CD4-positive, alpha-beta T cell treated with Interferon alpha-2 for 1 hour (primary cell): Measurements from ENCODE around the gene MEF2B.
"Not testable (repeated sequence)": the region's sequence is repeated elsewhere in the genome, so short reads cannot be mapped to it uniquely, and the experiment has no call there.

Source experiments
- DNase-seq, 2 donors: peaks; one replicate each; pipeline ENCODE4 v3.0.0-alpha.2; 2020 to 2022

Gene MEF2B

GRCh38 chr19:19121371-19121770 is 48.7 kb downstream of the MEF2B start:
- DNase-seq, result no peak

- DNase-seq, result peak in 1 of 2 donors; percentile 22
Measured at GRCh38 chr19:19120308-19121231, 49.5 kb downstream of the MEF2B start.

GRCh38 chr19:19119325-19120237 is 50.5 kb downstream of the MEF2B start:
- DNase-seq, result no peak

GRCh38 chr19:19115954-19116353 is 54.1 kb downstream of the MEF2B start:
- peak; percentile 24 to 54 for DNase-seq

GRCh38 chr19:19113040-19113626 is 56.9 kb downstream of the MEF2B start:
- no peak for DNase-seq

GRCh38 chr19:19111967-19112580 is 58.0 kb downstream of the MEF2B start:
- no peak for DNase-seq

- no peak for DNase-seq
Measured at GRCh38 chr19:19111136-19111835, 58.8 kb downstream of the MEF2B start.

- DNase-seq, result peak in 1 of 2 donors; percentile 22
Measured at GRCh38 chr19:19110410-19111135, 59.5 kb downstream of the MEF2B start.

- DNase-seq, result no peak
Measured at GRCh38 chr19:19109601-19110000, 60.5 kb downstream of the MEF2B start.

GRCh38 chr19:19107654-19108053 is 62.4 kb downstream of the MEF2B start:
- no peak for DNase-seq

- DNase-seq, result not testable (repeated sequence)
Measured at GRCh38 chr19:19106938-19107337, 63.1 kb downstream of the MEF2B start.

GRCh38 chr19:19106056-19106551 is 64.0 kb downstream of the MEF2B start:
- no peak for DNase-seq

GRCh38 chr19:19105365-19106055 is 64.6 kb downstream of the MEF2B start:
- DNase-seq, result no peak

GRCh38 chr19:19103167-19103566 is 66.9 kb downstream of the MEF2B start:
- no peak for DNase-seq

- not testable (repeated sequence) for DNase-seq
Measured at GRCh38 chr19:19102566-19102965, 67.5 kb downstream of the MEF2B start.

- no peak for DNase-seq
Measured at GRCh38 chr19:19101540-19101939, 68.5 kb downstream of the MEF2B start.

- DNase-seq, result no peak
Measured at GRCh38 chr19:19098703-19099632, 71.1 kb downstream of the MEF2B start.

- DNase-seq, result no peak
Measured at GRCh38 chr19:19098084-19098702, 71.9 kb downstream of the MEF2B start.
